SJSA1 (cell line): ENCODE results near the gene PDHB. TPM values are rescaled to one million over a fixed set of nuclear protein-coding genes. Genes with fewer than 3 reads are reported as not detected.

Experiments used
- DNase-seq, 2 experiments: peaks; one replicate each; pipeline ENCODE4 v3.0.0-alpha.2; 2015 to 2020; ENCODE audit warnings: low spot score in 2 of 2, low read depth in 1 of 2
- H3K27ac ChIP-seq: fragments of 250-450 bp; sonication (Bioruptor Pico); 2 replicates; pipeline ENCODE4 v1.5.1; 2020; ENCODE audit warnings: mild to moderate bottlenecking, moderate library complexity
- H3K27me3 ChIP-seq: fragments of 250-450 bp; sonication (Bioruptor Pico); replicated peaks from 2 replicates; pipeline ENCODE4 v1.5.1; 2020; ENCODE audit warnings: mild to moderate bottlenecking, moderate library complexity
- H3K36me3 ChIP-seq: fragments of 250-450 bp; sonication (Bioruptor Pico); 2 replicates; pipeline ENCODE4 v1.5.1; 2020; ENCODE audit warnings: mild to moderate bottlenecking
- H3K4me1 ChIP-seq: fragments of 250-450 bp; sonication (Bioruptor Pico); replicated peaks from 2 replicates; pipeline ENCODE4 v1.6.1; 2021; ENCODE audit warnings: mild to moderate bottlenecking
- H3K4me3 ChIP-seq: fragments of 250-450 bp; sonication (Bioruptor Pico); 2 replicates; pipeline ENCODE4 v1.5.1; 2020; ENCODE audit warnings: mild to moderate bottlenecking
- H3K9me3 ChIP-seq: fragments of 250-450 bp; sonication (Bioruptor Pico); replicated peaks from 2 replicates; pipeline ENCODE4 v1.5.1; 2020; ENCODE audit warnings: mild to moderate bottlenecking
- total RNA-seq: library from RNA; depleted of rRNA; stranded (reverse); fragments of >200 nt; shearing (Covaris generic); gene quantifications from 2 replicates; pipeline ENCODE4 v1.2.3, GENCODE V29; 2014; rRNA removed

PDHB gene
- total RNA-seq, 1 experiment from 2014 or later = 154 TPM

GRCh38 chr3:58379351-58380073 lies 54.1 kb downstream of the PDHB start:
- Histone ChIP-seq H3K27me3 (no peaks in the 10 kb centered on the region), H3K9me3 (no peaks in the 10 kb centered on the region), H3K27ac (no peak overlapping the region), H3K4me1 (peaks cover 15% of the 10 kb centered on the region), H3K4me3 (no peak overlapping the region), H3K36me3 (0 out of 2 replicates have a peak, but pooled peaks cover 3% of the 10 kb centered on the region)
- no peak for DNase-seq

- H3K9me3 ChIP-seq = no peaks in the 10 kb centered on the region
- DNase-seq = no peak
- no peaks in the 10 kb centered on the region for H3K4me1 ChIP-seq
- no peaks in the 10 kb centered on the region for H3K27me3 ChIP-seq
- H3K4me3 ChIP-seq = no peak overlapping the region
- no peak overlapping the region for H3K27ac ChIP-seq
- H3K36me3 ChIP-seq = 0 out of 2 replicates have a peak, but pooled peaks cover 3% of the 10 kb centered on the region
Measured at GRCh38 chr3:58377750-58378149, 55.9 kb downstream of the PDHB start.

Other genes starting within 250 kb of the PDHB start
- not detected in 2 replicates for gene DNASE1L3, start 222.9 kb downstream of the PDHB start, total RNA-seq
- 3.9 and 6.8 TPM in 2 replicates for gene ABHD6, start 196.0 kb downstream of the PDHB start, total RNA-seq
- gene RPP14, start 127.6 kb downstream of the PDHB start, total RNA-seq = 14.9 and 23.0 TPM in 2 replicates
- gene HTD2, start 127.3 kb downstream of the PDHB start, total RNA-seq = 6.8 and 16.3 TPM in 2 replicates
- gene PXK, start 100.9 kb downstream of the PDHB start, total RNA-seq = 6.5 and 13.3 TPM in 2 replicates
- gene KCTD6, start 58.3 kb upstream of the PDHB start, total RNA-seq = 1.9 and 8.9 TPM in 2 replicates
- 0.41 and 1.3 TPM in 2 replicates for gene ACOX2, start 103.4 kb upstream of the PDHB start, total RNA-seq
- not detected in 2 replicates for gene FAM107A, start 143.6 kb upstream of the PDHB start, total RNA-seq
- not detected in 2 replicates for gene FAM3D, start 232.9 kb upstream of the PDHB start, total RNA-seq